Neural cell (in vitro differentiated cells): ENCODE measurements around the gene GPHN. TPM values are rescaled to one million over a fixed set of nuclear protein-coding genes. Genes with fewer than 3 reads are reported as not detected.

Source experiments
- H2AFZ ChIP-seq: fragments of 200-600, 300-800 bp; sonication (generic), shearing (Covaris generic); 2 replicates; pipeline ENCODE4 v1.6.0; 2014; ENCODE audit warnings: low read depth, mild to moderate bottlenecking, antibody characterized with exemption, low read length, moderate library complexity
- H3F3A ChIP-seq: fragments of 200-600 bp; shearing (Covaris generic); 2 replicates; pipeline ENCODE4 v1.6.1; 2016; ENCODE audit warnings: mild to moderate bottlenecking, moderate library complexity, mixed read lengths, antibody characterized with exemption, low read length; ENCODE audit not compliant: insufficient read depth, poor library complexity, severe bottlenecking
- H3K27ac ChIP-seq: fragments of 200-600, 300-800 bp; sonication (generic), shearing (Covaris generic); 2 replicates; pipeline ENCODE4 v1.5.1; 2014; ENCODE audit warnings: mild to moderate bottlenecking, low read length, moderate library complexity
- H3K27me3 ChIP-seq: fragments of 300-800, 200-600 bp; sonication (generic), shearing (Covaris generic); 2 replicates; pipeline ENCODE4 v1.6.0; 2014; ENCODE audit warnings: mild to moderate bottlenecking, low read depth, low read length, moderate library complexity; ENCODE audit not compliant: insufficient read depth
- H3K36me3 ChIP-seq: fragments of 300-800, 200-600 bp; sonication (generic), shearing (Covaris generic); 2 replicates; pipeline ENCODE4 v1.5.1; 2014; ENCODE audit warnings: mild to moderate bottlenecking, antibody characterized with exemption, low read length, moderate library complexity; ENCODE audit not compliant: insufficient read depth
- H3K4me2 ChIP-seq: fragments of 300-800, 200-600 bp; sonication (generic), shearing (Covaris generic); 2 replicates; pipeline ENCODE4 v1.6.0; 2014; ENCODE audit warnings: mild to moderate bottlenecking, low read length
- H3K4me3 ChIP-seq: fragments of 300-800, 200-600 bp; sonication (generic), shearing (Covaris generic); 2 replicates; pipeline ENCODE4 v1.5.1; 2014; ENCODE audit warnings: mild to moderate bottlenecking, low read length, moderate library complexity
- H3K79me2 ChIP-seq: fragments of 200-600 bp; shearing (Covaris generic); replicated peaks from 2 replicates; pipeline ENCODE4 v1.6.0; 2014; ENCODE audit warnings: mild to moderate bottlenecking, low read length, moderate library complexity; ENCODE audit not compliant: insufficient read depth
- H3K9ac ChIP-seq: fragments of 300-800, 200-600 bp; sonication (generic), shearing (Covaris generic); 2 replicates; pipeline ENCODE4 v1.6.1; 2016; ENCODE audit warnings: mild to moderate bottlenecking, low read length, mixed read lengths
- H3K9me2 ChIP-seq: fragments of 200-600 bp; shearing (Covaris generic); 2 replicates; pipeline ENCODE4 v1.6.1; 2016; ENCODE audit warnings: mild to moderate bottlenecking, low read length, mixed read lengths; ENCODE audit not compliant: insufficient read depth
- H3K9me3 ChIP-seq: fragments of 200-600, 300-800 bp; sonication (generic), shearing (Covaris generic); 2 replicates; pipeline ENCODE4 v1.6.1; 2016; ENCODE audit warnings: mild to moderate bottlenecking, mixed run types, low read length, moderate library complexity, mixed read lengths
- H4K20me1 ChIP-seq: fragments of 200-600 bp; shearing (Covaris generic); 2 replicates; pipeline ENCODE4 v1.6.1; 2016; ENCODE audit warnings: mild to moderate bottlenecking, mixed run types; ENCODE audit not compliant: insufficient read depth
- EP300 ChIP-seq: fragments of 450-650 bp; conservative IDR thresholded peaks from 2 replicates; pipeline ENCODE4 v1.6.1; 2014; ENCODE audit warnings: antibody characterized with exemption, mild to moderate bottlenecking, moderate library complexity; ENCODE audit not compliant: poor library complexity, severe bottlenecking
- EZH2 ChIP-seq: fragments of 200-600, 300-800 bp; shearing (Covaris generic), sonication (generic); IDR thresholded peaks from 2 replicates; pipeline ENCODE4 v1.6.1; 2014; ENCODE audit warnings: antibody characterized with exemption, low read length, borderline replicate concordance, mild to moderate bottlenecking; ENCODE audit not compliant: insufficient read depth, poor library complexity, severe bottlenecking
- MXI1 ChIP-seq: fragments of 450-650 bp; conservative IDR thresholded peaks from 2 replicates; pipeline ENCODE4 v1.6.1; 2014; ENCODE audit warnings: antibody characterized with exemption, mild to moderate bottlenecking; ENCODE audit not compliant: poor library complexity, severe bottlenecking
- POLR2AphosphoS5 ChIP-seq: IDR thresholded peaks from 2 replicates; pipeline ENCODE4 v1.6.1; 2012
- RAD21 ChIP-seq: fragments of 450-650 bp; conservative IDR thresholded peaks from 2 replicates; pipeline ENCODE4 v1.6.1; 2014; ENCODE audit warnings: antibody characterized with exemption, mild to moderate bottlenecking, moderate library complexity
- SMC3 ChIP-seq: fragments of 450-650 bp; conservative IDR thresholded peaks from 2 replicates; pipeline ENCODE4 v1.6.1; 2014; ENCODE audit warnings: antibody characterized with exemption, mild to moderate bottlenecking, moderate library complexity; ENCODE audit not compliant: poor library complexity
- TAF1 ChIP-seq: IDR thresholded peaks from 2 replicates; pipeline ENCODE4 v1.6.1; 2012; ENCODE audit warnings: low read depth
- polyA plus RNA-seq: library from polyadenylated mRNA; depleted of rRNA; stranded (reverse); fragments of >200 nt; gene quantifications from 2 replicates; pipeline ENCODE4 v1.2.3, GENCODE V29; 2014
- TF ChIP-seq, protein P1 (sequence below): IDR thresholded peaks from 2 replicates; pipeline ENCODE4 v1.6.1; 2012; ENCODE audit warnings: borderline replicate concordance
- TF ChIP-seq, protein P2 (sequence below): fragments of 450-650 bp; IDR thresholded peaks from 2 replicates; pipeline ENCODE4 v1.5.1; 2014; ENCODE audit warnings: antibody characterized with exemption, mild to moderate bottlenecking, moderate library complexity; ENCODE audit not compliant: poor library complexity, severe bottlenecking

The GPHN gene
- polyA plus RNA-seq, 1 donor from 2014 or later = 135 TPM

DNA sequence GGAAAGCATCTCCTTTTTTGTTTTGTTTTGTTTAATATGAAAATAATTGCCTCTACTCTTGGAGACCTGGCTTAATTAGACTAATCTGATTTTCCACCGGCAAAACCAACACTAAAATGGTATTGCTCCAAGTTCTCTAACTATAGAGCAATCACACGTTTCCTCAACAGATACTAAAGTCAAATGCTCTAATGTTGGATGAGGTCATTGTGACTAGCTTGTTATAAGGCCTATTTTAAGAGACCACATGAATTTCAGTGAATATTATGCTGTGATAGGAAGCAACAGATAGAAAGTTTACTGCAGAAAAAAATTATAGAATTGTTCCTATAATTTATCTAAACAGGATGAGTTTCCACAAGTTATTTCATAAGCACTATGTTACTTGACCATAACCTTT, 25.1 kb upstream of the GPHN start:
- H2AFZ ChIP-seq = no peak overlapping the region
- TF ChIP-seq EZH2 = no peak
- TF ChIP-seq EP300 = no peak
- TF ChIP-seq SMC3 = no peak
- TF ChIP-seq, protein P1, sequence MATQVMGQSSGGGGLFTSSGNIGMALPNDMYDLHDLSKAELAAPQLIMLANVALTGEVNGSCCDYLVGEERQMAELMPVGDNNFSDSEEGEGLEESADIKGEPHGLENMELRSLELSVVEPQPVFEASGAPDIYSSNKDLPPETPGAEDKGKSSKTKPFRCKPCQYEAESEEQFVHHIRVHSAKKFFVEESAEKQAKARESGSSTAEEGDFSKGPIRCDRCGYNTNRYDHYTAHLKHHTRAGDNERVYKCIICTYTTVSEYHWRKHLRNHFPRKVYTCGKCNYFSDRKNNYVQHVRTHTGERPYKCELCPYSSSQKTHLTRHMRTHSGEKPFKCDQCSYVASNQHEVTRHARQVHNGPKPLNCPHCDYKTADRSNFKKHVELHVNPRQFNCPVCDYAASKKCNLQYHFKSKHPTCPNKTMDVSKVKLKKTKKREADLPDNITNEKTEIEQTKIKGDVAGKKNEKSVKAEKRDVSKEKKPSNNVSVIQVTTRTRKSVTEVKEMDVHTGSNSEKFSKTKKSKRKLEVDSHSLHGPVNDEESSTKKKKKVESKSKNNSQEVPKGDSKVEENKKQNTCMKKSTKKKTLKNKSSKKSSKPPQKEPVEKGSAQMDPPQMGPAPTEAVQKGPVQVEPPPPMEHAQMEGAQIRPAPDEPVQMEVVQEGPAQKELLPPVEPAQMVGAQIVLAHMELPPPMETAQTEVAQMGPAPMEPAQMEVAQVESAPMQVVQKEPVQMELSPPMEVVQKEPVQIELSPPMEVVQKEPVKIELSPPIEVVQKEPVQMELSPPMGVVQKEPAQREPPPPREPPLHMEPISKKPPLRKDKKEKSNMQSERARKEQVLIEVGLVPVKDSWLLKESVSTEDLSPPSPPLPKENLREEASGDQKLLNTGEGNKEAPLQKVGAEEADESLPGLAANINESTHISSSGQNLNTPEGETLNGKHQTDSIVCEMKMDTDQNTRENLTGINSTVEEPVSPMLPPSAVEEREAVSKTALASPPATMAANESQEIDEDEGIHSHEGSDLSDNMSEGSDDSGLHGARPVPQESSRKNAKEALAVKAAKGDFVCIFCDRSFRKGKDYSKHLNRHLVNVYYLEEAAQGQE = no peak
- TF ChIP-seq TAF1 = no peak
- no peak for TF ChIP-seq MXI1
- no peak for TF ChIP-seq POLR2AphosphoS5
- no peak for TF ChIP-seq RAD21
- TF ChIP-seq, protein P2, sequence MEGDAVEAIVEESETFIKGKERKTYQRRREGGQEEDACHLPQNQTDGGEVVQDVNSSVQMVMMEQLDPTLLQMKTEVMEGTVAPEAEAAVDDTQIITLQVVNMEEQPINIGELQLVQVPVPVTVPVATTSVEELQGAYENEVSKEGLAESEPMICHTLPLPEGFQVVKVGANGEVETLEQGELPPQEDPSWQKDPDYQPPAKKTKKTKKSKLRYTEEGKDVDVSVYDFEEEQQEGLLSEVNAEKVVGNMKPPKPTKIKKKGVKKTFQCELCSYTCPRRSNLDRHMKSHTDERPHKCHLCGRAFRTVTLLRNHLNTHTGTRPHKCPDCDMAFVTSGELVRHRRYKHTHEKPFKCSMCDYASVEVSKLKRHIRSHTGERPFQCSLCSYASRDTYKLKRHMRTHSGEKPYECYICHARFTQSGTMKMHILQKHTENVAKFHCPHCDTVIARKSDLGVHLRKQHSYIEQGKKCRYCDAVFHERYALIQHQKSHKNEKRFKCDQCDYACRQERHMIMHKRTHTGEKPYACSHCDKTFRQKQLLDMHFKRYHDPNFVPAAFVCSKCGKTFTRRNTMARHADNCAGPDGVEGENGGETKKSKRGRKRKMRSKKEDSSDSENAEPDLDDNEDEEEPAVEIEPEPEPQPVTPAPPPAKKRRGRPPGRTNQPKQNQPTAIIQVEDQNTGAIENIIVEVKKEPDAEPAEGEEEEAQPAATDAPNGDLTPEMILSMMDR = no peak
- no peaks in the 10 kb centered on the region for H3F3A ChIP-seq
- H3K9ac ChIP-seq = no peak overlapping the region
- H3K79me2 ChIP-seq = no peaks in the 10 kb centered on the region
- no peaks in the 10 kb centered on the region for H3K9me3 ChIP-seq
- H3K4me2 ChIP-seq = no peak overlapping the region
- H3K9me2 ChIP-seq = no peaks in the 10 kb centered on the region
- H3K4me3 ChIP-seq = no peak overlapping the region
- H4K20me1 ChIP-seq = no peaks in the 10 kb centered on the region
- no peaks in the 10 kb centered on the region for H3K36me3 ChIP-seq
- no peaks in the 10 kb centered on the region for H3K27me3 ChIP-seq
- H3K27ac ChIP-seq = no peak overlapping the region

DNA sequence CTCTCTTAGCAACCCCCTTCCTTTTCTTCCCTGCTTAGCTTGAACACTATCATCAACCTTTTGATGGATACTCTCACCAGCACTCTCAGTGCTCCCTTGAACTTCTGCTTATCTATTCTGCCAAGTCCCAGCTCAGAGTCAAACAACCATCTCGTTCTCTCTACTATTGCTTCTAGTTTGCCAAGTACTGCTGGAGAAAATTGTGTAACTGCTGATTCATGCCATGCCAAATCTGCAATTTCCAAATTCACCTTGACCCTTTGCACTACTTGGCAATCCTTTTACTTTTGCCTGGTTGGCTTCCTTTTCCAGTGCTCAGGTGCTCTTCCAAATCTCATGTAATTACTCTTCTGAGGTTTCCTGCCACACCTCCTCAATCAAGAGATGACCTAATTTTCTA, 24.6 kb upstream of the GPHN start:
- H2AFZ ChIP-seq = no peak overlapping the region
- no peaks in the 10 kb centered on the region for H3F3A ChIP-seq
- H4K20me1 ChIP-seq = no peaks in the 10 kb centered on the region
- H3K27me3 ChIP-seq = no peaks in the 10 kb centered on the region
- no peak overlapping the region for H3K27ac ChIP-seq
- TF ChIP-seq, protein P2 = no peak
- TF ChIP-seq EZH2 (no peak), MXI1 (no peak), TAF1 (no peak), SMC3 (no peak), RAD21 (no peak), POLR2AphosphoS5 (no peak), EP300 (no peak)
- TF ChIP-seq, protein P1 = no peak
- no peaks in the 10 kb centered on the region for H3K36me3 ChIP-seq
- no peaks in the 10 kb centered on the region for H3K9me3 ChIP-seq
- H3K9me2 ChIP-seq = no peaks in the 10 kb centered on the region
- no peak overlapping the region for H3K4me2 ChIP-seq
- H3K9ac ChIP-seq = no peak overlapping the region
- no peaks in the 10 kb centered on the region for H3K79me2 ChIP-seq
- H3K4me3 ChIP-seq = no peak overlapping the region
